Testis (tissue), 2 donors: Measurements from ENCODE around the gene TM7SF3.

Source experiments
- POLR2A ChIP-seq: fragments of 450-650 bp; IDR thresholded peaks from one replicate; pipeline ENCODE4 v1.6.1; 2017; ENCODE audit warnings: antibody characterized with exemption, mild to moderate bottlenecking, moderate library complexity
- TF ChIP-seq, protein P1 (sequence below), 3 experiments: fragments of 450-650 bp in 2 of 3; fragments of 200-600 bp in 1 of 3; sonication (generic) in 1 of 3; IDR thresholded peaks; one replicate each; pipeline ENCODE4 v1.5.1; 2016 to 2019; ENCODE audit warnings: antibody characterized with exemption in 3 of 3, mild to moderate bottlenecking in 2 of 3, moderate library complexity in 1 of 3

- TF ChIP-seq, protein P1, sequence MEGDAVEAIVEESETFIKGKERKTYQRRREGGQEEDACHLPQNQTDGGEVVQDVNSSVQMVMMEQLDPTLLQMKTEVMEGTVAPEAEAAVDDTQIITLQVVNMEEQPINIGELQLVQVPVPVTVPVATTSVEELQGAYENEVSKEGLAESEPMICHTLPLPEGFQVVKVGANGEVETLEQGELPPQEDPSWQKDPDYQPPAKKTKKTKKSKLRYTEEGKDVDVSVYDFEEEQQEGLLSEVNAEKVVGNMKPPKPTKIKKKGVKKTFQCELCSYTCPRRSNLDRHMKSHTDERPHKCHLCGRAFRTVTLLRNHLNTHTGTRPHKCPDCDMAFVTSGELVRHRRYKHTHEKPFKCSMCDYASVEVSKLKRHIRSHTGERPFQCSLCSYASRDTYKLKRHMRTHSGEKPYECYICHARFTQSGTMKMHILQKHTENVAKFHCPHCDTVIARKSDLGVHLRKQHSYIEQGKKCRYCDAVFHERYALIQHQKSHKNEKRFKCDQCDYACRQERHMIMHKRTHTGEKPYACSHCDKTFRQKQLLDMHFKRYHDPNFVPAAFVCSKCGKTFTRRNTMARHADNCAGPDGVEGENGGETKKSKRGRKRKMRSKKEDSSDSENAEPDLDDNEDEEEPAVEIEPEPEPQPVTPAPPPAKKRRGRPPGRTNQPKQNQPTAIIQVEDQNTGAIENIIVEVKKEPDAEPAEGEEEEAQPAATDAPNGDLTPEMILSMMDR (IDR thresholded peaks at IDR 0.05) = no peak
- TF ChIP-seq POLR2A = no peak
Observed at GRCh38 chr12:26936559-26937442, 77.4 kb downstream of the TM7SF3 start.
